Mammary epithelial cell (primary cell): ENCODE data around the gene CHD9.

Experiments used
- CTCF ChIP-seq, 2 donors: IDR thresholded peaks in 1 of 2; conservative IDR thresholded peaks in 1 of 2; 2 replicates each; pipeline ENCODE4 v1.5.1; 2011 to 2012; ENCODE audit warnings: inconsistent platforms in 2 of 2, low read length in 2 of 2, mild to moderate bottlenecking in 2 of 2, control low read depth in 1 of 2, low read depth in 1 of 2; ENCODE audit not compliant: insufficient read depth in 1 of 2; ENCODE audit errors: extremely low read depth in 1 of 2
- EZH2 ChIP-seq: IDR thresholded peaks from 2 replicates; pipeline ENCODE4 v1.6.1; 2012; ENCODE audit warnings: low read length, inconsistent platforms, borderline replicate concordance

DNA sequence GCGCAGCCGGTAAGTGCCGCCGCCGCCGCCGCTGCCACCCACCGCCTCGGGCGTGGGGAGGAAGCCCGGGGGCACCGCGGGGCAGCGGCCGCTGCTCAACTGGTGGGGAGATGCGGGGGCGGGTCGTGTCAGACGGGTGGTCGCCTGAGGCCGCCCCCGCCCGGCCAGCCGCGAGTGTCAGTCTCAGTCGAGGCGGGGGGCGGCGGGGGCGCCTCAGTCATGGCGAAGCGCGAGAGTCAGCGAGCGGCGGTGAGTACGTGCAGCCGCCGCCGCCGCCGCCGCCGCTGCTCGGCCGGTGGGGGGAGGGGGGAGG lies 76.2 kb downstream of the CHD9 start:
- TF ChIP-seq CTCF (conservative IDR thresholded peaks at IDR 0.05 in 1 of 2, IDR thresholded peaks at IDR 0.05 in 1 of 2; ENCODE audit: extremely low read depth in 1 of 2, insufficient read depth in 1 of 2, low read depth in 1 of 2, low read length in 2 of 2), result no peak
- no peak for TF ChIP-seq EZH2
